ENCODE results near the gene WNT9B. TPM values are rescaled to one million over a fixed set of nuclear protein-coding genes. Genes with fewer than 3 reads are reported as not detected.

WNT9B gene
- total RNA-seq, 4 donors from 2014 or later, result 0.27 to 0.59 TPM; not detected in 2

GRCh38 chr17:46869975-46870803, 18.8 kb downstream of the WNT9B start:
- Histone ChIP-seq H3K9me3 (no peaks in the 10 kb centered on the region), H3K27me3 (no peaks in the 10 kb centered on the region), H3K36me3 (no peaks in the 10 kb centered on the region), H3K4me3 (no peak overlapping the region), H3K4me1 (no peaks in the 10 kb centered on the region), H3K27ac (no peak overlapping the region)
- intact Hi-C loops (cut with DNase I; ENCODE audit: low total_unique reads), result no loop called here
- TF ChIP-seq CTCF (IDR thresholded peaks at IDR 0.05), result no peak
- no peak for TF ChIP-seq POLR2A (IDR thresholded peaks at IDR 0.05)
- no peak for DNase-seq

- Histone ChIP-seq H3K9me3 (no peaks in the 10 kb centered on the region), H3K4me1 (no peaks in the 10 kb centered on the region), H3K27me3 (no peaks in the 10 kb centered on the region), H3K4me3 (no peak overlapping the region), H3K27ac (no peak overlapping the region), H3K36me3 (no peaks in the 10 kb centered on the region)
- intact Hi-C loops (cut with DNase I; ENCODE audit: low total_unique reads), result no loop called here
- DNase-seq, result no peak
- TF ChIP-seq POLR2A (IDR thresholded peaks at IDR 0.05) (no peak), CTCF (IDR thresholded peaks at IDR 0.05) (no peak)
Measured at GRCh38 chr17:46872421-46872820, 21.0 kb downstream of the WNT9B start.

GRCh38 chr17:46873941-46874645, 22.7 kb downstream of the WNT9B start:
- intact Hi-C loops (cut with DNase I; ENCODE audit: low total_unique reads), result no loop called here
- no peaks in the 10 kb centered on the region for H3K36me3 ChIP-seq
- no peaks in the 10 kb centered on the region for H3K9me3 ChIP-seq
- H3K27ac ChIP-seq, result no peak overlapping the region
- no peak for DNase-seq
- H3K4me3 ChIP-seq, result no peak overlapping the region
- no peaks in the 10 kb centered on the region for H3K27me3 ChIP-seq
- no peak for TF ChIP-seq CTCF (IDR thresholded peaks at IDR 0.05)
- no peak for TF ChIP-seq POLR2A (IDR thresholded peaks at IDR 0.05)
- no peaks in the 10 kb centered on the region for H3K4me1 ChIP-seq

GRCh38 chr17:46874906-46875305, 23.5 kb downstream of the WNT9B start:
- no peak overlapping the region for H3K4me3 ChIP-seq
- TF ChIP-seq POLR2A (IDR thresholded peaks at IDR 0.05), result no peak
- no peak for TF ChIP-seq CTCF (IDR thresholded peaks at IDR 0.05)
- intact Hi-C loops (cut with DNase I; ENCODE audit: low total_unique reads), result no loop called here
- DNase-seq, result no peak
- H3K36me3 ChIP-seq, result no peaks in the 10 kb centered on the region
- no peaks in the 10 kb centered on the region for H3K4me1 ChIP-seq
- H3K27ac ChIP-seq, result no peak overlapping the region
- H3K9me3 ChIP-seq, result no peaks in the 10 kb centered on the region
- no peaks in the 10 kb centered on the region for H3K27me3 ChIP-seq

- H3K4me3 ChIP-seq, result no peak overlapping the region
- no peaks in the 10 kb centered on the region for H3K9me3 ChIP-seq
Measured at GRCh38 chr17:46875849-46876352, 24.5 kb downstream of the WNT9B start.

More at GRCh38 chr17:46875849-46876352, 24.5 kb downstream of the WNT9B start:
- Histone ChIP-seq H3K4me1 (no peaks in the 10 kb centered on the region), H3K27ac (no peak overlapping the region), H3K27me3 (no peaks in the 10 kb centered on the region), H3K36me3 (no peaks in the 10 kb centered on the region)
- DNase-seq, result no peak
- intact Hi-C loops (cut with DNase I; ENCODE audit: low total_unique reads), result no loop called here
- no peak for TF ChIP-seq CTCF (IDR thresholded peaks at IDR 0.05)
- TF ChIP-seq POLR2A (IDR thresholded peaks at IDR 0.05), result no peak

Measured in uterus (tissue), 4 donors.